Upper lobe of left lung (tissue), 6 donors: ENCODE data around the gene SSR4. TPM values are rescaled to one million over a fixed set of nuclear protein-coding genes. Genes with fewer than 3 reads are reported as not detected.
A peak's percentile ranks its signal among the peaks of the same experiment; 100 is the strongest.

Experiments used
- ATAC-seq, 2 donors: fragments of 200-7000 bp; cut with Tn5 transposase; one replicate each; pipeline ENCODE4 v1.9.1; 2022; ENCODE audit warnings: mild to moderate bottlenecking in 2 of 2, moderate library complexity in 2 of 2; ENCODE audit not compliant: low FRiP score in 2 of 2
- DNase-seq, 2 donors: peaks; one replicate each; pipeline ENCODE4 v3.0.0-alpha.2; 2019 to 2020
- H3K27ac ChIP-seq, 4 donors: fragments of 200-600 bp; sonication (generic); one replicate each; pipeline ENCODE4 v1.5.1; 2016 to 2019
- H3K27me3 ChIP-seq, 4 donors: fragments of 200-600 bp; sonication (generic); one replicate each; pipeline ENCODE4 v1.5.1; 2017 to 2019
- H3K36me3 ChIP-seq, 4 donors: fragments of 200-600 bp; sonication (generic); one replicate each; pipeline ENCODE4 v1.5.1; 2016 to 2019
- H3K4me1 ChIP-seq, 4 donors: fragments of 200-600 bp; sonication (generic); one replicate each; pipeline ENCODE4 v1.5.1; 2018 to 2019
- H3K4me3 ChIP-seq, 4 donors: fragments of 200-600 bp; sonication (generic); one replicate each; pipeline ENCODE4 v1.5.1; 2017 to 2019; ENCODE audit warnings: mild to moderate bottlenecking in 2 of 4, moderate library complexity in 1 of 4
- H3K9me3 ChIP-seq, 4 donors: fragments of 200-600 bp; sonication (generic); one replicate each; pipeline ENCODE4 v1.5.1; 2018 to 2019
- EP300 ChIP-seq, 4 donors: sonication (generic); formaldehyde crosslinking; IDR thresholded peaks; one replicate each; pipeline ENCODE4 v1.5.1; 2017; ENCODE audit warnings: antibody characterized with exemption in 4 of 4, control low read depth in 2 of 4
- POLR2A ChIP-seq, 4 donors: fragments of 450-650 bp; IDR thresholded peaks; one replicate each; pipeline ENCODE4 v1.5.1; 2016 to 2017; ENCODE audit warnings: antibody characterized with exemption in 4 of 4, mild to moderate bottlenecking in 2 of 4
- POLR2AphosphoS5 ChIP-seq, 2 donors: sonication (generic); formaldehyde crosslinking; IDR thresholded peaks; one replicate each; pipeline ENCODE4 v1.5.1; 2017; ENCODE audit warnings: antibody characterized with exemption in 2 of 2
- whole genome bisulfite sequencing, 2 donors: methylation state at CpG; one replicate each; pipeline ENCODE4 v1.1.5; 2017 to 2018; 5-methylcytosine and 5-hydroxymethylcytosine counted together
- total RNA-seq, 6 donors: library from RNA; depleted of rRNA in 4 of 6; stranded (reverse); fragments of >200 nt in 4 of 6; gene quantifications; one replicate each; pipeline versions ENCODE4 v1.1.0 to v1.2.1, GENCODE V29; 2016 to 2021
- TF ChIP-seq, protein P1 (sequence below), 6 experiments: fragments of 450-650 bp in 4 of 6; fragments of 200-600 bp in 2 of 6; sonication (generic) in 2 of 6; IDR thresholded peaks; one replicate each; pipeline ENCODE4 v1.5.1; 2016 to 2019; ENCODE audit warnings: antibody characterized with exemption in 6 of 6
- donor health status: DM: no; HTN: no; CAD: no; lungs with moderate emphysema.
- donor health status: DM: no; HTN: yes; CAD: no; lungs with severe emphysema.

The SSR4 gene
- total RNA-seq, 6 donors from 2014 or later = 70.2 to 328 (median 172) TPM

GRCh38 chrX:153770601-153771414 is 23.7 kb upstream of the SSR4 start:
- WGBS, 2 donors = 90 to 91% methylated on average over 4 to 18 of the region's 18 CpGs
- no peak for TF ChIP-seq POLR2AphosphoS5 (IDR thresholded peaks at IDR 0.05)
- TF ChIP-seq POLR2A (IDR thresholded peaks at IDR 0.05) = no peak
- no peak for TF ChIP-seq EP300 (IDR thresholded peaks at IDR 0.05)
- TF ChIP-seq, protein P1, sequence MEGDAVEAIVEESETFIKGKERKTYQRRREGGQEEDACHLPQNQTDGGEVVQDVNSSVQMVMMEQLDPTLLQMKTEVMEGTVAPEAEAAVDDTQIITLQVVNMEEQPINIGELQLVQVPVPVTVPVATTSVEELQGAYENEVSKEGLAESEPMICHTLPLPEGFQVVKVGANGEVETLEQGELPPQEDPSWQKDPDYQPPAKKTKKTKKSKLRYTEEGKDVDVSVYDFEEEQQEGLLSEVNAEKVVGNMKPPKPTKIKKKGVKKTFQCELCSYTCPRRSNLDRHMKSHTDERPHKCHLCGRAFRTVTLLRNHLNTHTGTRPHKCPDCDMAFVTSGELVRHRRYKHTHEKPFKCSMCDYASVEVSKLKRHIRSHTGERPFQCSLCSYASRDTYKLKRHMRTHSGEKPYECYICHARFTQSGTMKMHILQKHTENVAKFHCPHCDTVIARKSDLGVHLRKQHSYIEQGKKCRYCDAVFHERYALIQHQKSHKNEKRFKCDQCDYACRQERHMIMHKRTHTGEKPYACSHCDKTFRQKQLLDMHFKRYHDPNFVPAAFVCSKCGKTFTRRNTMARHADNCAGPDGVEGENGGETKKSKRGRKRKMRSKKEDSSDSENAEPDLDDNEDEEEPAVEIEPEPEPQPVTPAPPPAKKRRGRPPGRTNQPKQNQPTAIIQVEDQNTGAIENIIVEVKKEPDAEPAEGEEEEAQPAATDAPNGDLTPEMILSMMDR (IDR thresholded peaks at IDR 0.05) = no peak
- H3K27ac ChIP-seq = no peak overlapping the region
- H3K27me3 ChIP-seq = no peaks in the 10 kb centered on the region
- ATAC-seq = no peak
- H3K9me3 ChIP-seq = no peaks in the 10 kb centered on the region
- H3K36me3 ChIP-seq = no peaks in the 10 kb centered on the region
- peaks cover 0 to 5% (median 2%) of the 10 kb centered on the region in 4 donors for H3K4me1 ChIP-seq
- H3K4me3 ChIP-seq = no peak overlapping the region
- no peak for DNase-seq

DNA sequence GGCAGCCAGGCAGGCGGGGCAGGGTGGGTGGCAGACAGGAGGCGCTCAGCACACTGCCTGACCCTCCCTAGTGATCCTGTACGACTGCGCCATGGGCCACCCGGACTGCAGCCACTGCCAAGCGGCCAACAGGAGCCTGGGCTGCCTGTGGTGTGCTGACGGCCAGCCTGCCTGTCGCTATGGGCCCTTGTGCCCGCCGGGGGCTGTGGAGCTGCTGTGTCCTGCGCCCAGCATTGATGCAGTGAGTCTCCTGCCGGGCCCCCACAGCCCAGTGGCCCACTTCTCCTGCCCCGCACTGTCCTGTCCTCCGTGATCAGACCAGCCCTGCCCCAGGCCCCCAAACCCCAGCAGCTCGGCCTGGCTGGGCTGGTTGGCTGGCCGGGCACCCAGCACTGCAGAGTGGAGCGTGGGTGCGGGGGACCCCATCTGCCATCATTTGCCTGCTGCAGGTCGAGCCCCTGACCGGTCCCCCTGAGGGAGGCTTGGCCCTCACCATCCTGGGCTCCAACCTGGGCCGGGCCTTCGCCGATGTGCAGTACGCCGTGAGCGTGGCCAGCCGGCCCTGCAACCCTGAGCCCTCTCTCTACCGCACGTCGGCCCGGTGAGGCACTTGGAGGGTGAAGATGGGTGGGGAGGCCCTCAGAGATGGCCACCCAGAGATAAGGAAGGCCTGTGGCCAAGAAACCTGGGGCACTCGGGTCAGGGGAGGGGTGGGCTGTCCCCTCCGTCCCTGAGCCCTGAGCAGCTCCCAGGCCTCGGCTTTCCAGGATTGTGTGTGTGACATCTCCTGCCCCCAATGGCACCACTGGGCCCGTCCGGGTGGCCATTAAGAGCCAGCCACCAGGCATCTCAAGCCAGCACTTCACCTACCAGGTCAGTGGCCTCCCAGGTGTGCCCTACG is 22.8 kb upstream of the SSR4 start:
- DNase-seq (peak in 1 of 2 donors; percentile 49), ATAC-seq (no peak)
- no peak overlapping the region for H3K27ac ChIP-seq
- no peaks in the 10 kb centered on the region for H3K36me3 ChIP-seq
- WGBS, 2 donors = 86 to 100% methylated on average over 1 to 31 of the region's 37 CpGs
- H3K4me1 ChIP-seq = peaks cover 0 to 5% (median 1%) of the 10 kb centered on the region in 4 donors
- H3K27me3 ChIP-seq = no peaks in the 10 kb centered on the region
- no peak overlapping the region for H3K4me3 ChIP-seq
- TF ChIP-seq POLR2A (IDR thresholded peaks at IDR 0.05) (no peak), EP300 (IDR thresholded peaks at IDR 0.05) (no peak)
- no peaks in the 10 kb centered on the region for H3K9me3 ChIP-seq

- peak in 1 of 2 donors; percentile 43 for DNase-seq
- Histone ChIP-seq H3K36me3 (no peaks in the 10 kb centered on the region), H3K9me3 (no peaks in the 10 kb centered on the region), H3K27ac (no peak overlapping the region), H3K4me3 (no peak overlapping the region), H3K27me3 (no peaks in the 10 kb centered on the region), H3K4me1 (peaks cover 0 to 5% (median 1%) of the 10 kb centered on the region in 4 donors)
- 84 to 93% methylated on average over 8 to 21 of the region's 21 CpGs for WGBS, 2 donors
- TF ChIP-seq EP300 (IDR thresholded peaks at IDR 0.05) (no peak), POLR2A (IDR thresholded peaks at IDR 0.05) (no peak), POLR2AphosphoS5 (IDR thresholded peaks at IDR 0.05) (no peak)
- TF ChIP-seq, protein P1 (IDR thresholded peaks at IDR 0.05) = no peak
- no peak for ATAC-seq
Measured at GRCh38 chrX:153772316-153773217, 21.9 kb upstream of the SSR4 start.

- H3K9me3 ChIP-seq = no peaks in the 10 kb centered on the region
- H3K4me1 ChIP-seq = peaks cover 0 to 5% (median under 1%) of the 10 kb centered on the region in 4 donors
- H3K27me3 ChIP-seq = peaks cover 0 to 2% (median 0%) of the 10 kb centered on the region in 4 donors
- TF ChIP-seq EP300 (IDR thresholded peaks at IDR 0.05) (no peak), POLR2A (IDR thresholded peaks at IDR 0.05) (no peak), POLR2AphosphoS5 (IDR thresholded peaks at IDR 0.05) (no peak)
- TF ChIP-seq, protein P1 (IDR thresholded peaks at IDR 0.05) = no peak
- H3K27ac ChIP-seq = no peak overlapping the region
- H3K36me3 ChIP-seq = no peaks in the 10 kb centered on the region
- 95% methylated on average over 15 of the region's 23 CpGs; no CpG with 5 or more reads in 1 of the 2 donors for WGBS, 2 donors
- no peak overlapping the region for H3K4me3 ChIP-seq
- peak in 1 of 2 donors; percentile 36 for DNase-seq
- ATAC-seq = no peak
Measured at GRCh38 chrX:153773218-153773611, 21.3 kb upstream of the SSR4 start.
